ENCODE results near the gene ACY1. TPM values are rescaled to one million over a fixed set of nuclear protein-coding genes. Genes with fewer than 3 reads are reported as not detected.
A peak's percentile ranks its signal among the peaks of the same experiment; 100 is the strongest.

The ACY1 gene
- polyA plus RNA-seq, 2 of the 4 experiments (the other 2 are of a cell fraction): 20.7 to 21.1 TPM

DNA sequence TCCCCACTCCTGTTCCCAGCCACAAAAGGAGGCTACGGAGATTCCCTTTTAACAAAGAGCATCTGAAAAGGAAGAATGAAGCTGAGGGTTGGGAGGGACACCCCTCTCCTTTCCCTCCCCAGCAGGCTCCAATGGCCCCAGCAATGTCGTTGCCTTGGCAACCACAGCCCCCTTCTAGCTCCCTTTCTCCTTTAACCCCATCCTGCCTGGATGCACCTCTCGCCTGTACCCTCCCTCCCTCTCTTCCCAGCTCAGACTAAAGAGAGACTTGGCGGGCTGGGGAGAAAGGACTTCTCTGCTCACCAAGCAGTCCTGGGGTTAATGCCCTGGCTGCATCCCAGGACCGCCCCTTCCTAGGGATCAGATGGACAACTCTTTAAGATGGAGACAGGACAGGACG, 19.4 kb downstream of the ACY1 start:
- FAIRE-seq: no peak
- no peak for ATAC-seq

DNA sequence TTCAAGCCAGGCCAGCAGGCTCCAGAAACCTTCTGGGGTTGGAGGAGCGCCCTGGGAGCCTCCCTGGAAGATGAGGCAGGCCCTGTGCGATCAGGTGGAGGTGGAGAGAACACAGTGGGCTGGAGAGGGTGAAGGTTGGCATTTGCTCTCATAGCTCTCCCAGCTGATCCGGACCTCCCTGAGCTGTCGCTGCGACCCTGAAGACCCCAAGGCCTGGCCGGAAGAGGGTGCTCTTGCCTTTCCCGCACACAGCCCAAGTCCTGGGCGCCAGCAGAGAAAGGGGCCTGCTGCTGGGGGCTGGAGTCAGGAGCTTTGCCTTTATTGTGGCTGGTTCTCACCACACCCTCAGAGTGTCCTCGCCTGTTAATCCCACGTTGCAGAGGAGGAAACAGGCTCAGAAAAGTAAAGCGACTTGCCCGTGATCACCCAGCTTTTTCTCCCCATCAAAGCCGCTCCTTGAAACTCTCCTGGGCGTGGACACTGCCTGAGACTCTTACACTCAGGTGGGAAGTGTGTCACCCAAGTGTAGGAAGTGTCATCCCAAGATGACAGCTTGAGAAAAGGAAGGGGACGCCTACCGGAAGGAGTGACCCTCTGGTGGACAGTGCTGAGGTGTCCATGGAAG, 20.9 kb downstream of the ACY1 start:
- ChIA-PET POLR2A (no interaction called here), CTCF (interaction anchor here (0.7 to 7.3 kb wide), 13 partner anchors 12 to 216 kb away, joined by 3 to 218 read pairs (median 4); partner anchors contain the start of genes DUSP7 and PARP3)
- TF ChIP-seq EHF (CRISPR knock-in tag; IDR thresholded peaks at IDR 0.05) (no peak), SMC3 (IDR thresholded peaks at IDR 0.05) (peak; percentile 39; the same call in 1 of the 3 replicates), ZNF302 (CRISPR knock-in tag; IDR thresholded peaks at IDR 0.05) (no peak), ZFP36 (IDR thresholded peaks at IDR 0.05; ENCODE audit: borderline replicate concordance, partially characterized antibody) (no peak), POLR2AphosphoS2 (conservative IDR thresholded peaks at IDR 0.05; ENCODE audit: low read length) (no peak), HEYL (CRISPR knock-in tag; IDR thresholded peaks at IDR 0.05) (no peak), FOSB (CRISPR knock-in tag; IDR thresholded peaks at IDR 0.05) (no peak), SREBF2 (IDR thresholded peaks at IDR 0.05) (no peak), RAD21 (conservative IDR thresholded peaks at IDR 0.05 in 1 of 2, IDR thresholded peaks at IDR 0.05 in 1 of 2) (peak; percentile 46 to 61), NR3C1 (IDR thresholded peaks at IDR 0.05) (no peak), HOXA7 (CRISPR knock-in tag; IDR thresholded peaks at IDR 0.05) (no peak)
- TF ChIP-seq, protein P1, sequence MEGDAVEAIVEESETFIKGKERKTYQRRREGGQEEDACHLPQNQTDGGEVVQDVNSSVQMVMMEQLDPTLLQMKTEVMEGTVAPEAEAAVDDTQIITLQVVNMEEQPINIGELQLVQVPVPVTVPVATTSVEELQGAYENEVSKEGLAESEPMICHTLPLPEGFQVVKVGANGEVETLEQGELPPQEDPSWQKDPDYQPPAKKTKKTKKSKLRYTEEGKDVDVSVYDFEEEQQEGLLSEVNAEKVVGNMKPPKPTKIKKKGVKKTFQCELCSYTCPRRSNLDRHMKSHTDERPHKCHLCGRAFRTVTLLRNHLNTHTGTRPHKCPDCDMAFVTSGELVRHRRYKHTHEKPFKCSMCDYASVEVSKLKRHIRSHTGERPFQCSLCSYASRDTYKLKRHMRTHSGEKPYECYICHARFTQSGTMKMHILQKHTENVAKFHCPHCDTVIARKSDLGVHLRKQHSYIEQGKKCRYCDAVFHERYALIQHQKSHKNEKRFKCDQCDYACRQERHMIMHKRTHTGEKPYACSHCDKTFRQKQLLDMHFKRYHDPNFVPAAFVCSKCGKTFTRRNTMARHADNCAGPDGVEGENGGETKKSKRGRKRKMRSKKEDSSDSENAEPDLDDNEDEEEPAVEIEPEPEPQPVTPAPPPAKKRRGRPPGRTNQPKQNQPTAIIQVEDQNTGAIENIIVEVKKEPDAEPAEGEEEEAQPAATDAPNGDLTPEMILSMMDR (IDR thresholded peaks at IDR 0.05): peak; percentile 25; the same call in 2 of the 3 replicates
- TF ChIP-seq, protein P2, sequence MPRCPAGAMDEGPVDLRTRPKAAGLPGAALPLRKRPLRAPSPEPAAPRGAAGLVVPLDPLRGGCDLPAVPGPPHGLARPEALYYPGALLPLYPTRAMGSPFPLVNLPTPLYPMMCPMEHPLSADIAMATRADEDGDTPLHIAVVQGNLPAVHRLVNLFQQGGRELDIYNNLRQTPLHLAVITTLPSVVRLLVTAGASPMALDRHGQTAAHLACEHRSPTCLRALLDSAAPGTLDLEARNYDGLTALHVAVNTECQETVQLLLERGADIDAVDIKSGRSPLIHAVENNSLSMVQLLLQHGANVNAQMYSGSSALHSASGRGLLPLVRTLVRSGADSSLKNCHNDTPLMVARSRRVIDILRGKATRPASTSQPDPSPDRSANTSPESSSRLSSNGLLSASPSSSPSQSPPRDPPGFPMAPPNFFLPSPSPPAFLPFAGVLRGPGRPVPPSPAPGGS (IDR thresholded peaks at IDR 0.05): no peak
- Histone ChIP-seq H3K4me3 (no peak overlapping the region), H3K4me2 (no peak overlapping the region), H3K9me3 (no peaks in the 10 kb centered on the region), H3K4me1 (peaks cover 6% of the 10 kb centered on the region; the same call in 1 of the 3 replicates), H3K27ac (no peak overlapping the region)
- 61% methylated on average over 15 of the region's 16 CpGs for WGBS (ENCODE audit: missing lambda C conversion rate)
- FAIRE-seq (no peak), DNase-seq (ENCODE audit: low read depth in 1 of 2, low spot score in 1 of 2) (no peak), ATAC-seq (peak in 1 of 2 experiments; percentile 54; a peak in 3 of 6 replicates)

More for the DNA sequence above, 19.4 kb downstream of the ACY1 start:
- H3K9me3 ChIP-seq: no peaks in the 10 kb centered on the region
- no peak for DNase-seq (ENCODE audit: low read depth in 1 of 2, low spot score in 1 of 2)
- POLR2A ChIA-PET: interaction anchor here (0.9 kb wide), 1 partner anchor 53 kb away, joined by 4 read pairs; the partner anchor contains the start of gene DUSP7
- TF ChIP-seq FOSL2 (IDR thresholded peaks at IDR 0.05) (no peak), FOSL2 (CRISPR knock-in tag; IDR thresholded peaks at IDR 0.05) (no peak), CHD2 (IDR thresholded peaks at IDR 0.05; ENCODE audit: low read length, partially characterized antibody) (no peak)
- H3K4me2 ChIP-seq: no peak overlapping the region
- no peak overlapping the region for H3K27ac ChIP-seq
- CTCF ChIA-PET: interaction anchor here (0.8 to 7.3 kb wide), 21 partner anchors 11 to 443 kb away, joined by 3 to 218 read pairs (median 8); partner anchors contain the start of genes DUSP7 and SEMA3G
- 58% methylated on average over 6 of the region's 6 CpGs for whole genome bisulfite sequencing (ENCODE audit: missing lambda C conversion rate)
- H3K4me1 ChIP-seq: peaks cover 9% of the 10 kb centered on the region; the same call in 1 of the 3 replicates
- H3K4me3 ChIP-seq: no peak overlapping the region

DNA sequence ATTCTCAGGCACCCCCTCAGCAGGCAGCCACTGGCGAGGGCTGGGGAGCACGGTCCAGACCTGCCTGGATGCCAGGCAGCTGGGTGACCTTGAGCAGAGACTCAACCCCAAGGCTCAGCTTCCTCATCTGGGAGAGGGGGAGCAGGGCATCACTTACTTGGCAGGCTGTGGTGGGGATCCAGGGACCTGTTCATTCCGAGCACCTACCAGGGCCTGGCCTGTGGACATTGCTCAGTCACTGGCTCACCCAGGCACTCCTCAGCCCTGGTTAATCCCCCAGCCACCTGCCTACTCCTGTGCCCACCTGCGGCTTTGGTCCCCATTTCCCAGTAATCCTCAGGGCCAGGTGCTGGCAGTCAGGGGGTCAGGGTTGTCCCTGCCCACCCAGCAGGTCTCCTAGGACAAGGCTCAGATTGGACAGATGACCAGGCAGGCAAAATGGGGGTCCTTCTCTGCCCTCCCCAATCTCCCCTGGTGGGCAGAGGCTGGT, 21.6 kb downstream of the ACY1 start:
- WGBS (ENCODE audit: missing lambda C conversion rate): 100% methylated on average over 1 of the region's 4 CpGs
- ChIA-PET POLR2A (no interaction called here), CTCF (interaction anchor here (1.1 to 7.3 kb wide), 9 partner anchors 12 to 215 kb away, joined by 3 to 218 read pairs (median 6); partner anchors contain the start of genes DUSP7 and PARP3)
- Histone ChIP-seq H3K4me3 (no peak overlapping the region), H3K4me1 (peaks cover 6% of the 10 kb centered on the region; the same call in 1 of the 3 replicates), H3K9me3 (no peaks in the 10 kb centered on the region), H3K4me2 (no peak overlapping the region), H3K27ac (no peak overlapping the region)
- no peak for TF ChIP-seq HEYL (CRISPR knock-in tag; IDR thresholded peaks at IDR 0.05)
- TF ChIP-seq JUN (IDR thresholded peaks at IDR 0.05): no peak
- FAIRE-seq: no peak
- no peak for DNase-seq (ENCODE audit: low read depth in 1 of 2, low spot score in 1 of 2)
- no peak for ATAC-seq

All from A549 (cell line).